GM19240 (cell line): ENCODE measurements around the gene SLC25A21.

Experiments used
- DNase-seq: peaks from one replicate; pipeline ENCODE4 v3.0.0; 2011; ENCODE audit warnings: low spot score; ENCODE audit not compliant: insufficient read length

SLC25A21 gene

GRCh38 chr14:36653962-36654793 is 518.2 kb downstream of the SLC25A21 start:
- no peak for DNase-seq

- DNase-seq = no peak
Observed at GRCh38 chr14:36653413-36653812, 519.0 kb downstream of the SLC25A21 start.

GRCh38 chr14:36652542-36653201 is 519.7 kb downstream of the SLC25A21 start:
- DNase-seq = no peak

- no peak for DNase-seq
Observed at GRCh38 chr14:36649872-36650650, 522.3 kb downstream of the SLC25A21 start.

- no peak for DNase-seq
Observed at GRCh38 chr14:36647824-36648753, 524.3 kb downstream of the SLC25A21 start.

- no peak for DNase-seq
Observed at GRCh38 chr14:36647417-36647823, 525.0 kb downstream of the SLC25A21 start.

GRCh38 chr14:36646664-36647416 is 525.6 kb downstream of the SLC25A21 start:
- DNase-seq = no peak

- no peak for DNase-seq
Observed at GRCh38 chr14:36633580-36633979, 538.8 kb downstream of the SLC25A21 start.
